HG02610 (cell line): Measurements from ENCODE around the gene TOM1L2.

Experiments
- ATAC-seq: cut with Tn5 transposase; IDR thresholded peaks from one replicate; pipeline ENCODE4 v1.9.1; 2021; ENCODE audit warnings: mild to moderate bottlenecking, moderate library complexity; ENCODE audit not compliant: unreplicated experiment

The TOM1L2 gene

DNA sequence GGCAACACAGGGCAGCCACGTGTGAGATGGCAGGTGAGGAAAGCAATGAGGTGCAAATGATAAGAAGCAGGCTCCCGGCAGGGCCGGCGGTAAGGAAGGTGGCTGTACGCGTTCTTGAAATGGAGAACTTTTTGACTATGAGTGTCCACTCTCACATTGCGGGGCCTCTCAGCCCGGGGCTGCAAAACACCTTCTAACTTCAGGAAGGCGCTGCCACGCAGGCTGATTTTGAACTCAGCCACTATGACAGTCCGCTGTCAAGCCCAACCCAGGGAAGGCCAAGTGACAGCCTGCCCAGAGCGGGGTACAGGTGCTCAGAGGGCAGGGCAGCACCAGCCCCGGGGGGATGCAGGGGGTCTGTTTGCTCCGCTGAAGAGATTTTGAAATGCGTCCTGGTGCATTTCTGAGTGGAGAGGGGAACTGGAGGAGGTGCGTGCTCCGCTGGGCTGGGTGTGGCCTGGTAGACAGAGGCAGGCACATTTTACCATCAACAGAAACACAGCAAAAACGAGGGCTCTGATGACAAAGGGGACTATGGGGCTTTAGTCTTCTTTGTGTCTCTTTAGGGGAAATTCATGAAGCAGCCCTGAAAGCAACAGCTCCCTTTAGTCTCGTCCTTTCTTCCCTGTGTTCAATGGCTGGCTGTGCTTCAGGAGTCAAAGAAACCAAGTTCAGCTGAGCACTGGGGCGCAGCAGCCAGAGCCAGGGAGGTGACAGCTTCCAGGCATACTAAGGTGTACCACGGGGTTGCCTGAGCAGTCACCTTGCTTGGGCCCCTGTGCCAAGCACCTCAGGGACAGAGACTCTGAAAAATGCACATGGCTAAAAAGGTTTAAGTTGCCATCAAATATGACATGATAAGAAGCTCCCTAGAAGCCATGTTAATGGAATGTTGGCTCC, 120.8 kb downstream of the TOM1L2 start:
- no peak for ATAC-seq

DNA sequence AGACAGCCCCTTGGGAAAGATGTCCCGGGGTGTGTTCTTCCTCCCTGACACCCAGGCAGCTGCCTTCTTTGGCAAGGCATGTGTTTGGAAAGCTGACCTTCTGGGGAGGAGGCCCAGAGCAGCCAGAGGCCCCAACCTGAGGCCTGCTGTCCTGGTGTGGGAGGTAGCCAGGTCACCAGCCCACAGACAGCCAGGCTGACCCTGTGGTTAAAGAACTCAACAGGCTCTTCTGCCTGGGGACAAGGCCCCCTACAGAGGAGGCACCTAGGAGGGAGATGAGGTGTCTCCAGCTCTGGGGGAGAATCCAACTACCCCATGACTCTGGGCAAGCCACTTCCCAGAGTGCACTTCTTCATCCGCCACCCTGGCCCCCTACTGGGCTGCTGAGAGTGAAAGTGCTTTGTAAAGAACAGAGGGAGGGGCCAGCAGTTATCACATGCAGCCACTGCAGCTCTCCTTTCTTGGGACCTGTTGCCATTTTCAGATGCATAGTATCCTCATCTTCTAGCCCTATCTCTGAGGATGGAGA, 122.3 kb downstream of the TOM1L2 start:
- no peak for ATAC-seq

DNA sequence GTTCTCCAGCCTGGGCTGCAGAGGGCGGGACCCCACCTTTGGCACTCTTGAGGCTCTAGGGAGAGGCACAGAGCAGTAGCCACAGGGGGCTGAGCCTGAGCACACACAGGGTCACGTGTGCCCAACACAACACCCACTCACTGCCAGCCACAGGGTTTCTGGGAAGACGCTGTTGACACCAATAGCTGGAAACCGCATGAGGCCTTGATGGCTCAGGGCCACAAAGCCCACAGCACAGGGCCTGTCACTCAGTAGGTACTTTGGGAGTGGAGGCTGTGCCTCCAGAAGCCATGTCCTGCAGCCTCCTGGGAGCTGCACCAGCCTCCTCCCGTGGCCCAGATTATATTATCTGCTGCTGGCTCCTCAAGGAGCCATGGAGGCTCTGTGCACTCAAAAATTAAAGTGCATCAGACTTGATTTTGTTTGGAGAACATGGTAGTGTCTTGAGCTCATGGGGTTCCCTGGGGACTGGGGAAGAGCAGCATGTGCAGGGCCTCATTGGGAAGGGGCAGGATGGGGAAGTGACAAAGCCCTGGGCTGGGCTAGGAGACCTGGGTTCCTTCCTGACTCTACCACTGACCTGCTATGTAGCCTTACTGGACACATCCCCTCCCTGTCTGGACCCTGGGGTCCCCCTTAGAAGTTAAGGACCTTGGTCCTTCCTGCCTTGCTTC, 122.9 kb downstream of the TOM1L2 start:
- no peak for ATAC-seq

DNA sequence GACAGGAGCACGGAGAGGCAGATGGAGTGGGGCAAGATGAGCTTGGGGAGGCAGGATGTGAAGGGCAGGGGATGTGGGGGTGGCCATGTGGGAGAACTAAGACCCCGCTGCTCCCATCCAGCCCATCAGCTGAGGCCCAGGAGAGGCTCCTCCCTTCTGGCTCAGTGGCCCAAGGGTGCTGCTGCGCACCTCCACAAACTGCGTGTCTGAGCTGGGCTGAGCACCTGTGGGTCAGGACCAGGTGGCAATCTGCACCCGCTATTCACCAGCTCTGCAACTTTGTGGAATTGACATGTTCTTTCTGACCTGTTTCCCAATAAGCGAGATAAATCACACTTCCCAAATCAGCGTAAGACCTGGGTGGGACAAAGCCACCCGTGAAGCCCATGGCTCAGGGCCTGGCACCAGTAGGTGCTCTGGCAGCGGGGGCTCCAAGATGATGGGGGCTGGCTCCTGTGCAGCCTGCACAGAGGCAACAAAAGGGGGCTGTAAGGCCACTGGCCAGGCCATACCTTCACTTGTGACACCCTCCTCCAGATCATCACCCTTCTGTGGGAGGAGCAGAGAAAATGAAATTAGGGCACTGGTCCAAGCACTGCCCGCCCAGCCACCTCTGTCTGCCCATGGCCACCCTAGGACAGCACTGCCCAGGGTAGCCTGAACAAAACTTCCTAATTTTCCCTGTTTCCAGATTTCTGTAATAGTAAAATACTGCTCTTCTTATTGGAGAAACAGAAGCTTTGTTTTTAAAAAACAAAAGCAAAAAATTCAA, 123.7 kb downstream of the TOM1L2 start:
- no peak for ATAC-seq

DNA sequence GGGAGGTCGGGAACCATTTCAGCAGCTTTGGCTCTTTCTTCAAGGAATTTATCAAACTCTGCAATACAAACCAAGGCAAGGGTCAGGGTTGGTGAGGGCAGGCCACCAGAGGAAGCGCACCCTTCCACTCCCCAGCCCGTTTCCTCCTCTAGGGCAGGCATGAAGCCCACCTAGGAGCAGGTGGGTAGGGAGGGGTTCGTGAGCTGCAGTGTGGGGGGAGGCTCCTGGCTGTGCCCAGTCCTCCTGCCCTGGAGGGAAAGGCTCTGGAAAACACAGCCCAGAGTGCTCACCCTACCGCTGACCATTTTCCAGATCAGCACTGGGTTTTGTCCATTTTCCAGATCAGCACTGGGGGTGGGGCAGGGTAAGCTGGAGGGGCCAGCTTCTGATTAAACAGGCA, 124.5 kb downstream of the TOM1L2 start:
- no peak for ATAC-seq

DNA sequence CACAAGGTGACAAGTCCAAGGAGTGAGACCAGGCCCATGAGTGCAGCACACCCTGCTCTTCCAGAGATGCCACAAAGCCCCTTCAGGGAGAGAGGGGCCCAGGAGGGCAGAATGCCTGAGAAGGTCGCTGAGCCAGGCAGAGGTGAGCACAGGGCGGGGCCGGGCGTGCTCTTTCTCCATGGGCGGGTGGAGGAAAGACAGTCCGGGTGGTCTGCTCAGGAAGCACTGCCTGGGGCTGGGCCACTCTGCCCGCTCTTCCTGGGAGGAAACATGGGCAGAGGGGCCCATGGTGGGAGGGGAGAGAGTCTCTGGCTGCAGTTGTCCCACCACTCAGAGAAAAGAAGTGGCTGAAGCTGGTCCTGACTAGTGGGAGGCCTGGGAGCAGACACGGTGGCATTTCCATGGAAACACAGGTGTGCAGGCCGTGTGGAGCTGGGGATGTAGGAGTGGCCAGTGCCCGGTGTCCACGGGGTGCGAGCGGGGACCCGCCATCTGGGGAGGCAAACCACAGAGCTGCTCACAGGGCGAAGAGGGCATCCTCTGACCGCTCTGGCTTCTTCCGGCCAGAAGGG, 125.0 kb downstream of the TOM1L2 start:
- no peak for ATAC-seq

DNA sequence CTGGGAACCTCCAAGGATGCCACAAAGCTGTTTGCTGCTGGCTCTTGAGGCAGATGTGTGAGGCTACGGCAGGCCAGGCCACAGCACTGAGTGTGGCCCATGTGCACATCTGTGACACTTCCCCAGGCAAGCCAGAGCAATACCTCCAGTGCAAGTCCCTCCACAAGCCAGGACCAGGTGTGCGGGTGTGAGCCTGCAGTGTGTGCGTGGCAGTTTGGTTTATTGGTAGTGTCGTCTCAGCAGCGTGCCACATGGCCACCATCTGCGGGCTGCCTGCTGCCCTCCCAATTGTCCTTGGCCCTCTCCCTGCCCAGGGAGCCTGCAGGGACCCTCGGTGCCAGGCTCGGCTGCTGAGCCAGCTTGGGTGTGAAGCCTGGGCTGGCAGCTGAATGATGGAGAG, 125.6 kb downstream of the TOM1L2 start:
- ATAC-seq, result no peak

DNA sequence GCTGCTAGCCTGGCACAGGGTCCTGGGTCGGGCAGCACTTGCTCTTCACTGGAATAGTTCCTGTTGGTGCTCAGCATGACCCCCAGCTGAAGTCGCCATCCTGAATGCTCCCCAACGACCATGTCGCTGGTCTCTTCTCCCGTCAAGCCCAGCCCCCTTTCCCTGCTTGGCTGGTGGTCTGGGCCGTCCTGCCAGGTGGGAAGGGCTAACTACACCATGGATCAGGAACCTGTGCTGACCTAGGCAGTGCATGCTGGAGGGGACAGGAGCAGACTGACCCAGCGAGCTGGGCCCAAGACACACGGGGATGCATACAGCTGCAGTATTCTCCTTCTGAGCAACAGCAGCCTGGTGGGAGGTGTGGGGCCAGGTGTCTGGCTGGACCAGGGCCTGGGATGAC, 126.2 kb downstream of the TOM1L2 start:
- ATAC-seq, result no peak

DNA sequence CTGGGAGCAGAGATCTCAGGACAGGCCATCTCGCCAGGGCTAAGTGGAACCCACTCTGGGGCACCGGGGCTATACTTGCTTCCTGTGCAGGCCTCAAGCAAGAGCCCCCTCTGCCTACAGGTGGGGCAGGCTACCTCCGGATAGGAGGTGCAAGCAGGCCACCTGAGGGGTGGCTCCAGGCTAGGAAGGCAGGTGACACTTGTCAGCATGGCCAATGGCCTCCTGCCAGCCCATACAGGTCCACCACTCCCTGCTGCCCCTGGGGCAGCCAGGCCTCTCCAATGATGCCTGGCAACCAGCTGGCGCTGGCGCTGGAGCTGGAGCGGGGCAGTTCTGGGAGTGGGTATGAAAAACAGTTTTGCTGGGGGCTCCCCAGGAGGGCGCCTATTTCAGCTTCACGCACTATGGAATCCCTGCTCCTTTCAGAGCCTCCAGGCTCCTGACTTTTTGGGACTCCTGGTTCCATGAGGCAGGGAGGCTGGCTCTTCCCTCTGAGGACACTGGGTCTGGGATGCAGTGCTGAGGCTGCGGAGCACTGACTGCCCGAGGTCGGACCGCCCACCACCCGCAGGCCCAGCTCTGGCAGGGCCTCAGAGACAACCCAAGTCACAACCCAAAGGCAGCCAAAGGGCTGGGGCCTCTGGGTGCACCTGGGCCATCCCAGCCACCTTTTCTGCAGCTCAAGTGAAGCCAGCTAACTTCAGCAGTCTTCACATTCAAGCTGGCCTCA, 127.0 kb downstream of the TOM1L2 start:
- no peak for ATAC-seq

DNA sequence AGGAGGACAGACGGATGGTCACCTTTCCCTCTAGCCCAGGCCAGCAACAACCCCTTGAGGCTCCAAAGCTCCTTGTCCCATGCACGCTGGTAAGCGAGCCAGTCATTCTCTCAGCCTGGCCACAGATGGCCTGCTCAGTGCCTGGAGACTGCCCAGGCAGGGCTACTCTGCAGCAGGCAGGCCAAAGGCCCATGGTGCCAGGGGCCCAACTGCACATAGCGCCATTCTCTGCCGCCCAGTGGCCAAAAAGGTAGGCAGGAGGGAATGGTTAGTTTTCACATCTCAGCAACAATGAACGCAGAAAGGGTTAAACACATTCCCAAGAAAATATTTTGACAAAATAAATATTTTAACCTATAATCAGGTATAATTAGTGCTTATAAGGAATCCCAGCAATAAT, 127.7 kb downstream of the TOM1L2 start:
- no peak for ATAC-seq

DNA sequence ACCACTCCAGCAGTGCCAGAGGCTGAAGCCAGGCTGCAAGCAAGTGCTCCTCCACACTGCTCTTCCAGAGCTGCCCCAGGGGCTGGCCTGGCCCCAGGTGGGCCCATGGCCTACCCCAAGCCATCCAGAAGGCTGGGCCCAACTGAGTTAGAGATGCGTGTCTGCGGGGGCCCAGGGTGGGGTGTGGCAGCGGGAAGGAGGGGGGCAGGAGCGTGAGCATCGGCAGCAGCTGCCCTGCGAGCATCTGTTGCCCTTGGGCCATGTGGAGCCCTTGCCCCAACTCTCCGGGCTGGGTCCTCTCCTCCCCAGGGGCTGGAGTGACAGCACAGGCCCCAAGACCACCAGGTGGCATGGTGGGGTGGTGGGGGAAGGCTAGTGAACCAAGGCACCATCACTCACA, 128.1 kb downstream of the TOM1L2 start:
- ATAC-seq, result no peak

DNA sequence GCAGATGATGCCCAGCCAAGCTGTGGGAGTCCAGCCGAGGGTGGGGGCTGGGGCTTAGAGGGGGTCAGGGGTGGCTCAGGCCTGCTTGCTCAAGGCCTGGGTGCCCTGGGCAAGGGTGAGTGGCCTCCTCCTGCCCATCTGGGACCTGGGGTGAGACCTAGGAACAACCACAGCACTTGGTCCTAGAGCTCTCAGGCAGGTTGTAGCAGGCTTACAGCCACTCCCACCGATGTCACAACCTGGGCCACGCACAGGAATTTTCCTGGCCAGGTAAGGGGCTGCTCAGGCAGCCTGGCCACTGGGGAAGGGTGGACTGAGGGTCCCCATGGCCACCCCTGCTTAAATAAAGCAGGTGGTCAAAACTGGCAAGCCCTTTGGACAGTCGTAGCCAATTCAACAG, 129.1 kb downstream of the TOM1L2 start:
- no peak for ATAC-seq

DNA sequence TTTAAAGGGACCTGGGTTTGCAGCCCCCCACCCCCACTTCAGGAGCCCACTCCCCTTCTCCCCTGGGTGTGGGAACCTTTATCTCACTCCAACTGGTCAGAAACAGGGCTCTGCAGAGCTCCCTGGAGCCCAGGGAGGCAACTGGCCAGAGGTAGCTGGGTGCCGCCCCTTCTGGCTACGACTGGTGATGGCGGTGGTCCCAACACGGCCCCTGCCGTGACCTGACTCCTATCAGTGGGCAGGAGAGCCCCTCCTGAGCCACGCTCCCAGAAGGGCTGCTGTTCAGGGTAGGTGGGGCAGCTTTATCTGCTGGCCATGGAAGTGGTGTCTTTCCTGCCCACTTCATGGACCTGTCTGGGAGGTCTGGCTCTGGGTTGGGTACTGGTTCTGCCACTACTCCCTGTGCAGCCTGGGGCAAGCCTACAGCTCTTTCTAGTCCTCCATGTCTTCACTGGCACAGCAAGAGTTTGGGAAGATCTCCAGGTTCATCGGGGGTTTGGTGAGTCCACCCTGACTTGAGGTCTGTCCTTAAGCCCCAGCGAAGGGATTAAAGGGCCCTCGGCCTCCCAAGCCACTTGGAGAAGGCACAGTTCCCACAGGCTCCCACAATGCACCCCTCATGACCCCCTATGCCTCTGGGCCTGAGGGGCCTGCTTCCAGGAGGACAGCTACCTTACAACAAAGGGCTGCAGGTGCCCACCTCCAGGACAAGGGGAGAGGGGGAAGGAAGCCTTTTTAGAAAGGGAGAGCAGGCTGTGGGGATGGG, 129.9 kb downstream of the TOM1L2 start:
- no peak for ATAC-seq

DNA sequence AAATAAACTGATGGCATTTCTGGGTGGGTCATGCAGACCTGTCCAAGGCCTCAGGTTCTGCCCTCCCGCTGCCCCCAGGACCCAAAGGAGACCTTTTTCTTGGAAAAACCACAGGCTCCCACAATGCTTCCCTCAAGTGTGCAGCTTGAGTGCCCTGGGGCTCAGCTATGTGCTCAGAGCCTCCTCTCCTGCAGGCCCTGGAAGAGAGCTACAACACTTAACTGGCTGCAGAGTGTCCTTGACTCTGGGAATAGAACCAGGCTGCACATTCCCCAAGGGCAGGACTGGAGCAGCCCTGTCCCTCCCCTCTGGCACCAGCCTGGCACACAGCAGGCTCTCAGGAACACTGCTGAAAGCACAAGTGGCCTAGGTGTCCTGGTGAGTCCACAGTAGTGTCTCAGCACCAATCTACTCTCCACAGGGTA, 130.6 kb downstream of the TOM1L2 start:
- ATAC-seq, result no peak

DNA sequence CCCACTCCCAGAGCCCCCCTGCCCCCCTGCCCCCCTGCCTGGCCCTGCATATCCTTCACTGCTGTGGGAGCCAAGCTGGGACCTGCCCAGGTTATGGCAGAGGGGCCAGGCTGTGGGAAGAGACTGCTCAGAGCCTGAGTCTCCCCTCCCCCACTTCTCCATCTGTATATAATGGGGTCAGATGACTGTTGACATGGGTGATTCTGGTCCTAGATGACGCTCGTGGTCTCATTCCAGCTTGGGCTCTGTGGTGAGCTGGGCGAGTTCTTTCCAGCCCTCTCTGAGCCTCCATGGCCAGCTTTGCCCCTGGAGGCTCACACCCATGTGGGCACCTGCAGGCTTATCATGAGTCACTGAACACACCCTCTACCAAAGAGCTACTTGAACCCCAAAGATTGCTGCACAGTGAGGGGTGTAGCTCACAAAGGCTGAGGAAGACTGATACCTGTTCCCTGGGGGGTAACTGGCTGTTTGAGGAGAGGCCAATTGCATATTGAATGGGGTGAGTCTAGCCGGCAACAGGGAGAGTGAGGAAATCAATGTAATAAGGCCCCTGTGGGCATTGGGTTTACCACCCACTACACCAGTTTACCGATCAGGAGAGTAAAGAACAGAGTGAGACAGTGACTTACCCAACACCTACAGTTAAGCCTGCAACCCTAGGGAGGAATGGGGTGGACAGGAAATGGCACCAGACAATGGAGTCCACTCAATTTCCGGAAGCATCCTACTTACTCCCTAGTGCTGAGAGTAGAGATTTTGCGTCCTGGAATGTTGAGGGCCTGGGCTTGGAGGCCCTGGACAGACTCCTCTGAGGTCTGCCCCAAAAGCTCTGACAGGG, 131.2 kb downstream of the TOM1L2 start:
- ATAC-seq, result no peak

DNA sequence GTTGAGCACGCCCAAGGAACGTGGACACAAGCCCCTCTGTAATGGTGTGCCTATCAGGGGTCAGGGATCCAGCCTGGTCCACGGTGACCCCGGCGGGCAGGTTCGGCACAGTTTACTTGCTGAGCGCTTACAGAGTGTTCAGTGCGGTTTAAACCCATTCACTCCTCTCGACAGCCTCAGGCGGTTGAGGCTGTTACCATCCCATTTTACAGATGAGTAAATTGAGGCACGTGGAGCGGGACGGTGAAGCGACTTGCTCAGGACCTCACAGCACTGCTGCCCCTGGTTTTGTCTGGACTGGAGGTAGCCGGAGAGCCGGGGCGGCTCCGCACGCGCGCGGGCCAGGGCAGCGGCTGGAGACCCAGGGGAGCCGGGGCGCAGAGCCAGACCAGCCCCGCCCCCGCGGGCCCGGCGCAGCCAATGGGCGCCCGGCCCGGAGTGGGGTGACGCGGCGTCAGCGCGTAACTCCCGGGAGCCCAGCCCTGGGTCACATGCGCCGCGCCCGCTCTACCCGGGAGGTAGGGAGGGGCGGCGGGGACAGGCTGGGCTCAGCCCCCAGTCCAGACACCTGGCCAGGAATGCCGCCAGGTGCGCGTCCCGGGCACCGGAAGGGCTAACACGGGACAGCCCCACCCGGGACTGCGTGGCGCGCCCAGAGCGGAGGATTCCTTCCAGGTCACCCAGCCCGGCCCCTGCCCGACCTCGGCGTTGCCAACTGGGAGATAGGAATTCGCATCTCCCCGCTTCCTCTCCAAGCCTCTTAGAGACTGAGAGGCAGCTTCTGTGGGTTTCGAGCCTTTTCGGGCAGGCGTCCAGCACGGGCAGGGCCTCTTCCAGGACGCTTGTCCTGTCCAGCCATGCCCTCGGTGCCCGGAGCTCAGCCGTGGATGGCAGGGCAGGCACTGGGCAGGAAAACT, 132.2 kb downstream of the TOM1L2 start:
- ATAC-seq, result peak; percentile 73
